Cardiac muscle cell (in vitro differentiated cells and primary cell): ENCODE results near the gene CCDC33. TPM values are rescaled to one million over a fixed set of nuclear protein-coding genes. Genes with fewer than 3 reads are reported as not detected.

Experiments used
- DNase-seq, 2 donors: peaks; one replicate each; pipeline versions ENCODE4 v3.0.0 to v3.0.0-alpha.2; 2010 to 2017; ENCODE audit warnings: low read depth in 1 of 2, low spot score in 1 of 2
- H3K27ac ChIP-seq: fragments of 200-600 bp; sonication (generic); 2 replicates; pipeline ENCODE4 v1.5.1; 2016
- H3K27me3 ChIP-seq: fragments of 200-600 bp; sonication (generic); 2 replicates; pipeline ENCODE4 v1.6.0; 2016; ENCODE audit warnings: control low read depth
- H3K36me3 ChIP-seq: fragments of 200-600 bp; sonication (generic); 2 replicates; pipeline ENCODE4 v1.5.1; 2016; ENCODE audit warnings: control low read depth
- H3K4me1 ChIP-seq: fragments of 200-600 bp; sonication (generic); 2 replicates; pipeline ENCODE4 v1.8.1; 2017; ENCODE audit warnings: low read depth, mild to moderate bottlenecking, mixed run types
- H3K4me3 ChIP-seq: fragments of 200-600 bp; sonication (generic); 2 replicates; pipeline ENCODE4 v1.5.1; 2016; ENCODE audit warnings: mild to moderate bottlenecking
- H3K9me3 ChIP-seq: fragments of 200-600 bp; sonication (generic); 2 replicates; pipeline ENCODE4 v1.5.1; 2017; ENCODE audit warnings: low read depth, mild to moderate bottlenecking, control low read depth
- polyA plus RNA-seq: library from polyadenylated mRNA; unstranded; fragments of >200 nt; fragmentation: Nextera tagmentation; extraction: Ambion mirVana; gene quantifications from 2 replicates; pipeline ENCODE4 v1.2.1, GENCODE V29; 2016
- total RNA-seq: library from RNA; depleted of rRNA; stranded (reverse); fragments of >200 nt; gene quantifications from 2 replicates; pipeline ENCODE4 v1.2.3, GENCODE V29; 2016
- TF ChIP-seq, protein P1 (sequence below): IDR thresholded peaks from 2 replicates; pipeline ENCODE4 v1.5.1; 2012; ENCODE audit warnings: low read depth, mild to moderate bottlenecking, low read length

CCDC33 gene
- total and polyA plus RNA-seq, 2 experiments from 2014 or later, result 3.1 to 9.5 TPM

DNA sequence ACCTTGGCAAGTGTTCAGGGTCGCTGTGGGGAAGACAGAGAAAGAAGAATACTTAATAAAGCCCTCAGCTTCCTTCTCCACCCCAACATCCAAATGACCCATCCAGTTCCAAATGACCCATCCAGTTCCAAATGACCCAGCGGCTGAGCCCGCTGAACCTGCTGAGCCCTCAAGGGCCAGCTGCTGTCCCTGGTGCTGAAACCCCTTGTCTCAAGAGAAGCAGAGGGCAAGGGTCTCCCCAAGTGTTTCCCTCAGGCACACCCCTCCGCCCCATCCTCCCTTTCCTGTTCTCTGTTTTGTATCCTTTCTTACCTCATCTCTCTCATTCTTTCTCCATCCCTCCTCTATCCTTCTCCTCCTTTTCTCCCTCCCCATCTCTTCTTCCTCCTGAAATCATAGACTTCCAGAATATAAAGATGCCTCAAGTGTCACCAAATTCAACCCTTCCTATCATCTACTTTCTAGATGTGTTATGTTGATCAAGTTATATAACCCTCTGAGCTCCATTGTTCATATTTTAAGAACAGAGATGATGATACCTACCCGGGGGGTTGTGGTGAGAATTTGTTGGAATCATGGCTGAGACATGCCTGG, 29.0 kb downstream of the CCDC33 start:
- TF ChIP-seq, protein P1, sequence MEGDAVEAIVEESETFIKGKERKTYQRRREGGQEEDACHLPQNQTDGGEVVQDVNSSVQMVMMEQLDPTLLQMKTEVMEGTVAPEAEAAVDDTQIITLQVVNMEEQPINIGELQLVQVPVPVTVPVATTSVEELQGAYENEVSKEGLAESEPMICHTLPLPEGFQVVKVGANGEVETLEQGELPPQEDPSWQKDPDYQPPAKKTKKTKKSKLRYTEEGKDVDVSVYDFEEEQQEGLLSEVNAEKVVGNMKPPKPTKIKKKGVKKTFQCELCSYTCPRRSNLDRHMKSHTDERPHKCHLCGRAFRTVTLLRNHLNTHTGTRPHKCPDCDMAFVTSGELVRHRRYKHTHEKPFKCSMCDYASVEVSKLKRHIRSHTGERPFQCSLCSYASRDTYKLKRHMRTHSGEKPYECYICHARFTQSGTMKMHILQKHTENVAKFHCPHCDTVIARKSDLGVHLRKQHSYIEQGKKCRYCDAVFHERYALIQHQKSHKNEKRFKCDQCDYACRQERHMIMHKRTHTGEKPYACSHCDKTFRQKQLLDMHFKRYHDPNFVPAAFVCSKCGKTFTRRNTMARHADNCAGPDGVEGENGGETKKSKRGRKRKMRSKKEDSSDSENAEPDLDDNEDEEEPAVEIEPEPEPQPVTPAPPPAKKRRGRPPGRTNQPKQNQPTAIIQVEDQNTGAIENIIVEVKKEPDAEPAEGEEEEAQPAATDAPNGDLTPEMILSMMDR, result no peak
- Histone ChIP-seq H3K4me3 (no peak overlapping the region), H3K27ac (no peak overlapping the region), H3K9me3 (no peaks in the 10 kb centered on the region), H3K27me3 (no peaks in the 10 kb centered on the region), H3K36me3 (no peaks in the 10 kb centered on the region), H3K4me1 (peaks cover 2% of the 10 kb centered on the region)
- DNase-seq, result peak; percentile 53 to 93

DNA sequence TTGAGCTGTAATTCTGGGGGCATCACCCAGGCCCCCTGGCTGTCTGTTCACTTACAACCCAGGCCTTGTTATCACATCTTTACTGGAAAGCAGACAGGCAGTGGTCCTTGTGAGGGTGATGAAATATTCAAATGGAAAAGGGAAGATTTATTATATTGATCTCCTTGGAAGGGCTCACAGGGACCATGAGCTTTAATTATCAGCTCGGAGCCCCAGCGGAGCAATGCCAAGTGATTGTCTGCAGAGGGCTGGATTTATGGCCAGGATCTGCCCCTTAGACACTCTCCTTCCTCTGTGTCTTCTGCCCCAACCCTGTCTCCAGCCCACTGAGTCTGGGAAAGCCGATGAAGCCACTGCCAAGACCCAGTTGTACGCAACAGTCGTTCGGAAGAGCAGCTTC, 31.9 kb downstream of the CCDC33 start:
- Histone ChIP-seq H3K27ac (no peak overlapping the region), H3K36me3 (no peaks in the 10 kb centered on the region), H3K27me3 (no peaks in the 10 kb centered on the region), H3K4me1 (no peaks in the 10 kb centered on the region), H3K4me3 (no peak overlapping the region), H3K9me3 (no peaks in the 10 kb centered on the region)
- no peak for DNase-seq
- TF ChIP-seq, protein P1, result no peak

DNA sequence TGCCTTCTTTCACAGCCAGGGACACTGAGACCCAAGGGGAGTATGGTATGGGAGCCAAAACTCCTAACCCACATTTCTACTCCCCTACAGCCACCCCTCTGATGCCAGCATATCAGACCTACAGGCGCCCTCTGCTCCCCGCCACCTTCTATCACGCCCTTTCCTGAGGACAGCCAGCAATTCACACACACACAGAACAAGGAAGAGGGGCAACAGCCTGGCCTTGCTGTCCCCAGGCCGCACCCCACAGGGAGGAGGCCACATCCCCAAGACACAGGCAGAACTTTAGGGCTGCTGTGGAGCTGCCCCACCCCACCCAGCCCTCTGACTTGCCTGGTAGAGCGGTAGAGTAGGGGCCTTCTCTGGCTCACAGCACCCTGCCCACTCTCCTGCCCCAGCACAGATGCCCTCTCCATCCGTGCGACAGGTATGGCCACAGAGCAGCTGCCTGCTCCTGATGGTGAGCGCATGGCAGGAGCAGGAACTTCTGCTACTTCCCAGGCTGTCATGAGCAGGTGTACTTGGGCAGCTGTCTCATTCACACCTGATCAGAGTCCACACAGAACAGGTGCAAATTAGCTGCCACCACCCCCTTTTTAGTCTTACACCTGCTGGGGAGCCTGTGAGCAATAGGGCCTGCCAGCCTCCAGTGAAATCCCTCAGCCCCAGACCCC, 33.4 kb downstream of the CCDC33 start:
- no peaks in the 10 kb centered on the region for H3K9me3 ChIP-seq
- no peaks in the 10 kb centered on the region for H3K4me1 ChIP-seq
- no peak for DNase-seq
- no peak overlapping the region for H3K27ac ChIP-seq
- TF ChIP-seq, protein P1, result no peak
- no peaks in the 10 kb centered on the region for H3K27me3 ChIP-seq
- no peaks in the 10 kb centered on the region for H3K36me3 ChIP-seq
- H3K4me3 ChIP-seq, result no peak overlapping the region

DNA sequence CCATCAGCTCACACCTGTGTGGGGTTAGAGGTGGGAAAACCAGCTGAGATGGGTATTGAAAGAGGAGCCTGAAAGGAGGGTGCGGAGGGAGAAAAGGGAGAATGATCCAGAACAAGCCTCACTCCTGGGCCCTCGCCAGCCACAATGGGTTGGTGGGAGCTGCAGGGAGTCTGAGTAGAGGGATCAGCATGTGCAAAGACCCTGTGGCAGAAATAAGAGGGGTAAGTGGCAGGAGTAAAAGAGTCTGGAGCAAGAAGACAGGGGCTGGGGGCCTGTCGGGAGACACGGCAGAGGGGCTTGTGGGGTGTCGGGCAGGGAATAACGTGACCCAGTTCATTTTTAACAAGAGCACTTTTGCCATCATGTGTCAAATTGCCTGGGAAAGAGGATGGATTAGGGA, 34.0 kb downstream of the CCDC33 start:
- no peaks in the 10 kb centered on the region for H3K9me3 ChIP-seq
- H3K27me3 ChIP-seq, result no peaks in the 10 kb centered on the region
- no peak overlapping the region for H3K27ac ChIP-seq
- H3K36me3 ChIP-seq, result no peaks in the 10 kb centered on the region
- no peak overlapping the region for H3K4me3 ChIP-seq
- DNase-seq, result no peak
- H3K4me1 ChIP-seq, result peaks cover 5% of the 10 kb centered on the region
- TF ChIP-seq, protein P1, result no peak

DNA sequence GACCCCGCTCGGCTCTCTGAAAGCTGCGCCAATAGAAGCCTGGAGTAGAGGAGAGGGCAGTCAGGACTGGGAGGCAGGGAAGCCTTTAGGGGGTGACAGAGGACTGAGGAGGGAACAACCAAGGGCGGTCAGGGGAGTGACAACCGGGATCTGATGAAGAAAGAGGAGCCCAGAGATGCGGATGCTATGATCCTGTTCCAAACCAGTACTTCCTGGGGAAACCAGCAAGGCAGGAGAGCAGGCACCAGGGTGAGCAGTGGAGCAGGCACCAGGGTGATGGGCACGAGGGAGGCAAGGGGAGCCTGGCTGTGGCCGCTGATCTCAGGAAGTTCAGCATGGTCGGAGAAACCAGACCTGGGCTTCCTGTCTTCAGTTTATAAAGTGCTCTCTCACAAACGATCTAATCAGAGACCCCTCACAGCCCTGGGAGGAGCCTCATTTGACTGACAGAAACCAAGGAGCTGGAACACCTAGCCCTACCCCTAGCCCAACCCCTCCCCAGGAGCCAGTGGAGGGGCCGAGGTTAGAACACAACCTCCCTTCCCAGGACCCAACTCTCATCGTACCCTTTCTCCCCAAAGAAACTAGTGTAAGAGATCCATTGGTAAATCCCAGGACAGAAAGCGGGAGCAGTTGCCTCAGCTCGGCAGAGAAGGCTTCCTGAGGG, 34.9 kb downstream of the CCDC33 start:
- Histone ChIP-seq H3K27ac (no peak overlapping the region), H3K9me3 (no peaks in the 10 kb centered on the region), H3K4me3 (no peak overlapping the region), H3K4me1 (peaks cover 8% of the 10 kb centered on the region), H3K36me3 (no peaks in the 10 kb centered on the region), H3K27me3 (no peaks in the 10 kb centered on the region)
- DNase-seq, result no peak
- TF ChIP-seq, protein P1, result no peak
